HL-60/S4 treated with phorbol 12-myristate 13-acetate at 8.2 ng/mL for 4 days and 3 days (cell line): ENCODE data around the gene KSR2.

Experiments
- in situ Hi-C: fragments of 300-500 bp; cut with MboI; formaldehyde crosslinking; loops from 2 replicates; pipeline ENCODE4 v1.15.0; 2022; ENCODE audit warnings: low sequenced_read_pairs

The KSR2 gene

DNA sequence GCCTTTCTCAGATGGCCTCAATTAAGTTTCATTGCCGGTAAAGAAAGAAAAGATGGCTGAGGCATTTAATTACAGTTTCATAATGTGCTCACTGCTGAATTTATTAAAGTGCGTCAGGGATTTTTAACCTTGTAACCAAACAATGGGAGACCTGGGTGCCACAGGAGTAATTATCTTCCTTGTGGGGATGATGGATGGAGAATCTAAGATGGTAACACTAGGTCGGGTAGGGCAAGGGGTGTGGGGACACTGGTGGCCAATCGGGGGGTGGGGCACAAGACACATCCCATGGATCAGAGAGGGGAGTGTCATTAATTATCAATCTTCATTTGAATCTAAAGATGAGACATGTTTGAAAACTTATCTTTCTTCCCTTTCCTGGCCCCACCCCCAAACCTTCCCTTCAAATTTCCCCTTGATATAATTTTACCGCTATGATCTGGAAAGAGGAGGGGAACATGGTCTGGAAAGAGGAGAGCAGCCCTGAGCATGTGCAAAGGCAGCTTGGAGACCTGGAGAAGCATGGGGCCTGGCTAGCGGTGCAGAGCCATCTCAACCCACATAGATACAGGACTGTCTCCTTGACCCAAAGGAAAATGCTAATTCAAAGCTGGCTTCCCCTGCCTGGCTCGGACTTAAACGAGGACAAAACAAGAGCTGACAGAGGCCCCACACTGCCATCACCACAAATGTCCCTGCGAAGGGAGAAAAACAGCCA, 376.0 kb downstream of the KSR2 start:
- in situ Hi-C loops: no loop called here

DNA sequence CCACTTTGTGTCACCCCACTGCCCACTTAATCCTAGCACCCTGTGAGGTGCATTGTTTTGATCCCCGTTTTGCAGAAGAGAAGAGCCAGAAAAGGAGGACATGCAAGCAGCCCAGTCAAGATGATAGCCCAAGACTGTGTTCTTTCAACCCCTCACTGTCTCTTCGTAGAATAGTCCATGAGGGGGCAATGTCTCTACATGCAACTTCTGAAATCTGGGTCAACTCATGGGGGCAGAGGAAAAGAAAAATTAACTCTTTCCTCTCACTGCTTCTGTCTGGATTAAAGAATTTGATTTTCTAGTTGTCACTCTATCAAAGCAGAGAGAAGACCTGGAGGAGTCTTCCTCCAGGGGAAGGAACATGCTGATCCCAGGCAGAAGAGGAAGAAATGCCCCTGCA, 377.8 kb downstream of the KSR2 start:
- in situ Hi-C loops: no loop called here

DNA sequence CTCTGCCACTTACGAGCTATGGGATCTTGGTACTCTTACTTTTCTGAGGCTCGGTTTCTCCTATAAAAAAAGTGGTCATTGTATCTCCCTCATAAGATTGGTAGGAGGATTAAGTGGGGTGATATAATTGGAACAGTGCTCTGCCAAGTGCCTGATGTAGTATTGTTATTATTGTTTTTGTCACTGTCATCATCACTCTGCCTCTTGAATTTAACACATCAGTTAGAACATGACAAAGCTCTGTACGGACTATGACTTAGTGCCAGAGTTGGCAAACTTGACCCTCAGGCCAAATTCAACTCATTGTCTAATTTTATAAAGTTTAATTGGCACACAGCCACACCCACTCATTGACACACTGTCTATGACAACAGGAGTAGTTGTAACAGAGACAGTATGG, 378.4 kb downstream of the KSR2 start:
- in situ Hi-C loops: no loop called here

DNA sequence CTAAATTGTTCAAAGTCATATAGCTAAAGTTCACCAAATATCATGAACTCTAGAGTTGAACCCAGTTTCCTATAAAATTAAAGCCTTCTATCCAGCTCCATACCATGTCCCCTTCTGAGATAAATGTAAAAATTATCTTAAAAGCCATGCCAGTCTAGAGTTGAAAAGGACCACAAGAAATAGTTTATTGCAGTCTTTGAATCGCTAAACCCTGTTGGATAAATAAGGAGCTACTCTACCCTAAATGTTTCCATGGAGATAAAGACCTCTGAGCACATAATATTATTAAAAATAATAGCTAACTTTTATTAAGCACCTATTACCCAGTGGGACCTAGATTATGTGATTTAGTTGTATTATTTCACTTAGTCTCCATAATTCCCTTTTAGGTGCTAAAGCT, 379.8 kb downstream of the KSR2 start:
- in situ Hi-C loops: no loop called here

DNA sequence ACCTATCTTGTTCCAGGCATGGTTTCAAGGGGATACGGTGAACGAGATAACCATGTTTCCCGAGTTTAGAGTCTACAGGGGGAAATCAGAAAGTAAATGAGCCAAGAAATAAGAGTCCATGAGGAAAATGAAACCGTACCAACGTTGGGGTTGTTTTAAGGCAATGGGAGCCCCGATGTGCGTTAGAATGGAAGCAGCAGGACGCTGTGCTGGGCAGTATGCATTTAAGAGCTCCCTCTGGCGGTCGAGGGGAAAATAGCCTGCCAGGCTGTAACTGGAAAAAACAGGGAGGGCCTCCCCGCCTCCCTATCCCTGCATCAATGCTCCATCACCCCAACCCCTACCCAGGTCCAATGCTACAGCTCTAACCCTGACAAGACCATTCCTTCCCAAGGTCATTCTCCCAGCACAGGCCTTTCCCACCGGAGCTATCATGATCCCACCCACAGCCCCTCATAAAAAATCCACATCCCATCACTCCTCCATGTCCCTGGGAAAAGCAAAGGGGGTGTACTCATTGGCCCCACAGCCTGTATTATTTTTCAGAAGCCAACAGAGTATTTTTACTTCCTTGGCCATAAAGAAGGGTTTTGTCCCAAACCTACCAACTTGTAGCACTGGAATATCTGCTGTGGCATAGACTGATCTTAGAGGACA, 381.0 kb downstream of the KSR2 start:
- in situ Hi-C loops: no loop called here

DNA sequence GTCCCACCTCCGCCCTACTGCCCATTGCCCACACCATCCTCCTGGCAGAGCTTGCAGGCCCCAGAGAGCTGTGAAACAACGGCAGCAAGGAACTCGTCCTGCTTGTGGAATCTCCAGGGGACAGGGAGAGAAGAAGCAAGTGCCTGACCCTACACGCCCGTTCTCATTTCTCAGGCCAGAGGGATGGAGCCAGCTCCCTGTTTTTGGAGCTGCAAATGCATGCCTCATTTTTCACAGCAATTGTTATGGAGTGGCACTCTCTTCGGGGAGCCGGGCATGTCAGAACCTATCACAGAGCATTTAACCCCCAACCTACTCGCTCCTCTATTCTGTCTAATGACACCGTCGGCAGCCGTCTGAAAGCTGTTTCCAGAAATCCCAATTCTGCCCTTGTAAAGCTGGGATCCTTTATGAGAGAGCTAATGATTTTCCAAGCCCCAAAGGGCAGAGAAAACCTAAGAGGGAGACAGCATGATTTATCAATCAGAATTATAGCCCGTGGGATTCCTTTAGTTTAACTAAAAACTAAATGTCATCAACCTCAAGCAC, 385.0 kb downstream of the KSR2 start:
- in situ Hi-C loops: no loop called here

DNA sequence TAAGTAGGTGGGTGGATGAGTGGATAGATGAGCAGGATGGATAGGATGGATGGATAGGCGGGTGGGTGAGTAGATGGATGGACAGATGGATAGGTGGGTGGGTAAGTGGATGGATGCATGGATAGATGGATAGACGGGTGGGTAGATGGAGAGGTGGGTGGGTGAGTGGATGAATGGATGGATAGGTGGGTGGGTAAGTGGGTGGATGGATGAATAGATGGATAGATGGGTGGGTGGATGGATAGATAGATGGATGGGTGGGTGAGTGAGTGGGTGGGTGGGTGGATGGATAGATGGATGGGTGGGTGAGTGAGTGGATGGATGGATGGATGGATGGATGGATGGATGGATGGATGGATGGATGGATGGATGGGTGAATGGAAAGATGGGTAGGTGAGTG, 385.7 kb downstream of the KSR2 start:
- in situ Hi-C loops: no loop called here

DNA sequence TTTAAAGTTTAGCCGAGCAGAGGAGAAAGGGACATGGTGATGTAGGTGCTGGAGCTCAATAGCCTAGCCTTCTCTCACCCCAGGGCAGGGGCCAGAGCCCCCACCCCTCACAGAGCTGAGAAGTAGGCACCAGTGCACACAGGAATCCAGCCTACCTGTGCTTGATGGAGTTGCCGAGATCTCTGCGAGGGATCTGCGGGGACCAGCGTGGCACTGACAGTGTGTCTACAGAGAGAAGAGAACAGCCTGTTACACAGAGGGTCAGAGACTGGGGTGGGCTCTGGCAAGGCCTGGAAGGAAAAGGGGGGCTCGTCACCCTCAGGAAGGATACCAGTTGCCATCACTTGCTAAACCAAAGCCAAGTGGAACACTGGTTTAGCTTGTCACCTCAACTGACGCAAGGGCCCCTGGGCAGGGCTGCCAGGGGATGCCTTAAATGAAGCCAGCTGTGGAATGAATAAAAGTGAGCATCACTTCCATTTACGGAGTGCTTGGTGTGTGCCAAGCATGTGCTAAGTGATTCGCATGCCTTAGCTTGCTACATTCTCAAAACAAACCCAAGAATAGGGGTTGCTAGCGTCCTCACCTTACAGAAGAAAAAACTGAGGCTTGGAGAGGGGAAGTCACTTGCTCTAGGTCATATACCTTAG, 386.5 kb downstream of the KSR2 start:
- in situ Hi-C loops: no loop called here

DNA sequence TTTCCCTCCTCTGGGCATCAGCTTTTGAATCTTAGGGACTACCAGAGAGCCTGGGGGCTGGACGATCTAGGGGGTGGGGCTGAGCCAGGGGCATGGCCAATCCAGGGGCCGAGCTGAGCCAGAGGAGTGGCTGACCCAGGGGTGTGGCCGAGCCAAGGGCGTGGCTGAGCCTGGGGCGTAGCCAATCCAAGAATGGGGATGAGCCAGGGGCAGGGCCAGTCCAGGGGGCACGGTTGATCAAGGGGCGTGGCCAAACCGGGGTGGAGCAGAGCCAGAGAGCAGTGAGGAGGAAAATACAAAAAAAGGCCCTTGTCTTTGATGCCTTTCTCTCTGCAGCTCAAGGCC, 388.1 kb downstream of the KSR2 start:
- in situ Hi-C loops: no loop called here

DNA sequence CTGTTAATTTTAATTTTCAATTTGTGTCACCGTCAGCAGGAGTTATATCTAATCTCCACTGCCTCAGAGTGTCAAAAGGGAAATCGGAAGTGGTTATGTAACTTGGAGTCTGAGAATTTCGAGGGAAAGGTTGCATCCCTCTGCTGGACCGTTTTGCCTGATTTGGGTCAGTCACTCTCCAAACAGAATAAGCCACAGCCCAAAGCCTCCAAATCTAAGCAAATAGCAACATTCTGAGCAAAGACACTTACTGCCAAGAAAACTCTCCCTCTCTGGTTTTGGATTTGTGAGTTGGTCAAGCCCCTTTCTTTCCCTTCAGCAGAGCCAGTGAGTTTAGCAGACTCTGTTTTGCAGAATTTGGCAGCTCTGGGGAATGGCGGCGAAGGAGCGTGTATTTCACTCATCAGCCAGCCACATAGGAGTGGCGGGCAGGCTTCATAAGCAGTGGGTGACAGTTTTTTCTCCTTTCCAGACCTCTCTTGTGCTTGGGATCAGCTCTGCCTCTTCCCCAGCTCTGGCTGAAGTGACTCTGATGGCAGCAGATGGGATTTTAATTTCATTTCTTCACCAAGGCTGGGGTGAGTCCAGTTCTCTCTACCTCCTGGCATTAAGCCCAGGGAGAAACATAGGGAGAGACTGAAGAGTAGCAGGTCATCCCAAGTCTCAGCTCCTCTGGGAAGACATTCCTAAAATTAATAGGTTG, 388.6 kb downstream of the KSR2 start:
- in situ Hi-C loops: no loop called here

DNA sequence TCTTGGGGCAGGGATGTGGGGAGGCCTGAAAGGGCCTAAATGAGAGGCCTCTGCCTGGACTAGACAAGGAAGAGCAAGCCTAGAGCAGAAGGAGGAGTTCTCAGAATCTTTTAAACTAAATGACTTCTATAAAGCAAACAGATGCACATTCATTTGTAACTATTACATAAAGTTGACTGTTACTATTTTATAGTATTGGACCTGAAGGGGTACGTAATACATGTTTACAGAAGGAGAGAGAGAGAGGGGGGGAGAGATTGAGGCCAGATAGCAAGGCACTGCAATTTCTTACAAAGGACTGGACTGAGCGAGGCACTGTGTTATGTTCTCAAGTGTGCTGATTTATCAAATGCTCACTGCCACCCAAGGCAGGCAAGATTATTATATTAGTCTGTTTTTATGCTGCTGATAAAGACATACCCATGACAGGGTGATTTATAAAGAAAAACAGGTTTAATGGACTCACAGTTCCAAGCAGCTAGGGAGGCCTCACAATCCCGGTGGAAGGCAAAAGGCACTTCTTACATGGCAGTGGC, 391.6 kb downstream of the KSR2 start:
- in situ Hi-C loops: no loop called here

DNA sequence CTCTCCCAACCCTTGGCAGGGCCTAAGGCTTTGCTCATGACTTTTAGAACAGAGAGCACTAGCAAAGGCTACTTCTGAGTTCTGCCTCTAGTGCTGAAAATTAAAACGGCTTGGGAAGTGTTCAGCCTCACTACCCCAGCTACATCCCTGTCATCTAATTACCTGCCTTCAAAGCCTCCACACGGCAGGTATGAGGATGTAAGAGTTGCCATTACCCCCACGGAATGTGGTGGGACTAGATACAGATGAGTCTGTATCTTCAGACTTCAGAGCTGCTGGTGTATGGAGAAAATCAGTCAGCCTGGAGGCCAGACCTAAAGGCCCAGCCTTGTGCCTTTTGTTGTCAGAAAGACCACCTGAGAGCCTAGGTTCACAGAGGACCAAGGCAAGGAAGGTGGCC, 392.7 kb downstream of the KSR2 start:
- in situ Hi-C loops: no loop called here

DNA sequence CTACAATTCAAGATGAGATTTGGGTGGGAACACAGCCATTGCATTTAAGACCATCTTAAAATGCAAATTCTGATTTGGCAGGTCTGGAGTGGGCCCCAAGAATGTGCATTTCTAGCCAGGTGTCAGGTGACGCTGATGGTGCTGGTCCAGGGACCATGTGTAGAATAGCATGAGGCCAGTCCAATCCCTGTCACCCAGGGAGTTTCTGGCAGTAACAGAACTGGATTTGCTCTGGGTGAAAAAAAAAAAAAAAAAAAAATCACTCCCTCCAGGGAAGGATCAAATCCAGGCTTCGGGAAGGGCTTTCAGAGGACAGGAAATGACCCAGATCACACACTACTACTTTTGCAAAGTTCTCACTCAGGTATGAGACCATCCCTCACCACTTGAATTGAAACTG, 394.1 kb downstream of the KSR2 start:
- in situ Hi-C loops: no loop called here

DNA sequence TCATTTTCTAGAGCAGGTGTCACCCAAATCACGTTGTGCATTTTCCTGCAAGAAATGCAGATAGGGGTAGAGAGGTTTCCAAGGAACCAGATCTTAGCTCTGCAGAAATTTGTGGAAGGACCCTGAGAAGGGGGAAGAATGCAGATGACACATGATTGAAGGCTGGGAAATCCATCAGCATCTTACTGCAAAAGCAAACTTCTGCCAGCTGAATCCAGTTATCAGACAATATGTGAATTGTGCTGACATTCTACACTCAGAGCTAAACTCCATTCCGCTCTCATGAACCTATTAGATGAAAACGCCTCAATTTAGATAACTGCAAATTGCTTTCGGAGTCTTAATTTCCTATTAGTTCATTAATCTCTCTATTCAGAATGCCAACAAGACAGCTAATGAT, 396.0 kb downstream of the KSR2 start:
- in situ Hi-C loops: no loop called here

DNA sequence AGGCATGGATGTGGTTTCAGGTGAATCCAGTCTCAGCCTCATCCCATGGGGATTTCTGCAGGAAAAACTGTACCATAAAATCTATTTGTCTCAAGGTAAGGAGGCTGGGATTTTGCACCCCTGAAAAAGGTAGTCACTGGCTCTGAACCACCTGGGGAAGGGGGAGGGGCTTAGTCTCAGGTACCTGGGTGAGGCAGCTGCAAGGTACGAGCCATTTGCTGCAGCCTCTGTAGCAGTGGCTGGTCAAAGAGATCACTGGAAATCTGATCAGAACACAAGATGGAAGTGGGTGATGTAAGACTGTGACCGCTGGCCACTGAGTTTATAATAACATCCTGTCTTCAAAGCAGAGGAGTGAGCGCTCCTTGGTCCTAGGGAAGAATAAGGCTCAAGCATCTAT, 397.5 kb downstream of the KSR2 start:
- in situ Hi-C loops: no loop called here

DNA sequence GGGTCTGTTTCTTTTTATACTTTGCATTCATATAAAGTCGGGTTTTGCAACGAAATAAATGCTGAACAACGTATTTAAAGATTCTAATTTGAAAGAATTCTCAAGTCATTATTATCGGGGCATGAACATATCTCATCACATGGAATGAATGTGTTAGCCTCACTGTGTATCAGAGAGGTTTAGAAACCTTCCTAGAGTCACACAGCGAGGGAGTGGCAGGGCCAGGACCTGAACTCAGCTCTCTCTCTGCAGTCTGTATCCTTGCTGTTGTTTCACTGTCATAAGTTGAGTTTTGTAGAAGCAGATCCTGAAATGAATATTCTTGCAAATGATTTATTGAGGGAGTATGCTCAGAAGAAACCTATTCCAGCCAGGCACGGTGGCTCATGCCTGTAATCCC, 398.2 kb downstream of the KSR2 start:
- in situ Hi-C loops: no loop called here

DNA sequence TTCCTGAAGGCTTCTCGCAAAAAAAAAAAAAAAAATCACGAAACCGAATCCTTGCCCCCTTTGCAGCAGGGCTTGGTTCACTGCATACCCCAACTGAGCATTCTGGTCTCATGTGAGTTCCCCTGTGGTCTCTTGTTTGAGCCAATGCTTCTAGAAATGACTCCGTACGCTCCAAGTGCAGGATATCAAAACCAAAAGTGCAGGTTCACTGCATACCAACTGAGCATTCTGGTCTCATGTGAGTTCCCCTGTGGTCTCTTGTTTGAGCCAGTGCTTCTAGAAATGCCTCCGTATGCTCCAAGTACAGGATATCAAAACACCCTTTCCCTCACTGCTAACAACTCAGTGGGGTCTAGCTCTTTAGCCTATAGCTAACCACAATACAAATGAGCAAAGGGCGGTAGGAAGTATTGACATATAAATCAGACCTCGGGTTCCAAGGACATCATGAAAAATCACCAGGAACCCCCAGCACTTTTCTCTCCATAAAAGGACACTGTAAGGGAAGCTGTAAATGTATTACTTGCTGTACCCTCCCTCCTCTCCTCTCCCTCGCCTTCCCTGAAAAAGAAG, 401.1 kb downstream of the KSR2 start:
- in situ Hi-C loops: no loop called here

DNA sequence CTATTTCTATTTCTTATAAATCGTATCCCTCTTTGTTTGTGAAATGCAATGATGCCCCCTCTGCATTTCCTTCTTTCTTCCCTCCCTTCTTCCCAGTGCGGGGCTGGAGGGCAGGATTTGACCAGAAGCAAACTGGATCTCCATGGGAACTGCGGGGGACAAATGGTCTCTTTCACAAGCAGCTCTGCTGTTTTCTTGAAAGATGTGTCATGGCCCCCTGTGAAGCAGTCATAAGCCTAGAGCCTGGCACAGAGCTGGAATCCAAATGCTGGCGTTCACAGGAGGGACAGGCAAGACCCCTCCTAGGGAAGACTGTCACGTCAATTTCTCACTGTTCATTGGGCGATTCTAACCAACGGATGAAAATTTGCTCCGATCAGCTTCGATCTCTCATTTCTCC, 403.9 kb downstream of the KSR2 start:
- in situ Hi-C loops: no loop called here

DNA sequence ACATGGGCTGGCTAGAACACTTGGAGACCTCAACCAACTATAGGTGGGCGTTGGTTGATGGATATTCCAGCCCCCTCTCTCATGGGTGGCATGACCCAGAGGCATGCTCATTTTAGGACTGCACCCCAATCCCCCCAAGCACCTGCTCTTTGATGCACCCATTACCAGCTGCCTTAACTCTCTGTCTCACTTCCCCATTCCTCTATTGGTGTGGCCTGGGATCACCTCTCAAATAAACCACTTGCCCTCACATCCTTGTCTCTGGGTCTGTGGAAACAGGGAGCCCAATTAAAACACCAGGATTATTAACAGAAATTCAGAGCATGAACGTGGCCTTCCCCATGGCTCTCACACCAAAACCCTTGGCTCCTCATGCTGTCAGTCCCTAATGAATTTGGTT, 405.1 kb downstream of the KSR2 start:
- in situ Hi-C loops: no loop called here

DNA sequence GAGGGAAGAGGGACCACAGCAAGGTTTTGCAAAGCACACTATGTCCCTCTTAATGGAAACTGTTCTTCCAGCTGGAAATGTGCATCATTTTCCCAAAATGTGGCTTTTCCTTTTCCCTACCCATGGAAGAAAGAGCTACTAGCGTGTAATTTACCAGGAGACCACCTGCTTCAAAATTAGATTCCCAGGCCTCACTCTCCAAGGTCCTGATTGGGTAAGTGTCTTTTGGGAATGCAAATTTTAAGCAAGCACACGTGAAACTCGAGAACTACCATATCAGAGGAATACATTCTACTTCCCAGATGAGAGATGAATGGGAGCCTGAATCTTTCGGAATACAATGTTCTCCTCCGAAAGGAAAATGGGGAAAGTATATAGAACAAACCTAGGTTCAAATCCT, 405.8 kb downstream of the KSR2 start:
- in situ Hi-C loops: no loop called here

DNA sequence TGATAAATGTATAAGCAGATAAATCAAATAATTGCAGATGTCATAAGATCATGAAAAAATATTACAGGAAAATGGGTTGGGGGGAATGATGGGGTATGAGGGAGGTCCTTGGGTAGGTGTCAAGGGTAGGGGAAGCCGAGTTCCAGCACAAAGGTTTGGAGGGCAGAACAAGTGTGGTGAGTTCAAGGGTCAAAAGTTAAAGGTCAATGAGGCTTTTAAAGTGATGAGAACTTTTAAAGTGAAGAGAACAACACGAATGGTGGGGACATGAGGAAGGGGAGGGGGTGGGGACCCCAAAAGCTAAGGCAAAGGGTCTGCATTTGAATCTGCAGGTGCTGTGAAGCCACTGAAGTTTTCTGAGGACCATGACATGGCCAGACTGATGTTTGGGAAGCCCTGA, 406.8 kb downstream of the KSR2 start:
- in situ Hi-C loops: no loop called here
